Activated CD4-positive, alpha-beta T cell treated with anti-CD3 and anti-CD28 coated beads for 36 hours (primary cell): Measurements from ENCODE around the gene WHRN. TPM values are rescaled to one million over a fixed set of nuclear protein-coding genes. Genes with fewer than 3 reads are reported as not detected.

Experiments used
- ATAC-seq: fragments of 200-7000 bp; cut with Tn5 transposase; one replicate; pipeline ENCODE4 v1.10.0; 2021; ENCODE audit warnings: mild to moderate bottlenecking, moderate library complexity
- CTCF ChIA-PET: fragments of 350-600 bp; sonication (Branson Sonifier 250); formaldehyde crosslinking; loops from one replicate; lab custom pipeline; 2021; ENCODE audit warnings: antibody characterized with exemption; lab: Charles Lee
- POLR2A ChIA-PET: fragments of 350-600 bp; sonication (Branson Sonifier 250); formaldehyde crosslinking; loops from one replicate; lab custom pipeline; 2021; ENCODE audit warnings: antibody characterized with exemption, inconsistent platforms; lab: Charles Lee
- DNase-seq: peaks from one replicate; pipeline ENCODE4 v3.0.0-alpha.2; 2020
- H3K27ac Mint-ChIP-seq: one replicate; pipeline ENCODE4 v1.8.0; 2021; ENCODE audit warnings: mixed read lengths
- H3K27me3 Mint-ChIP-seq: one replicate; pipeline ENCODE4 v1.8.0; 2021; ENCODE audit warnings: mixed read lengths
- H3K36me3 Mint-ChIP-seq: one replicate; pipeline ENCODE4 v1.8.0; 2021; ENCODE audit warnings: low read depth, mixed read lengths
- H3K4me1 Mint-ChIP-seq: one replicate; pipeline ENCODE4 v1.8.0; 2021; ENCODE audit warnings: mixed read lengths
- H3K4me3 Mint-ChIP-seq: one replicate; pipeline ENCODE4 v1.8.0; 2021; ENCODE audit warnings: mild to moderate bottlenecking, moderate library complexity, mixed read lengths
- H3K9me3 Mint-ChIP-seq: one replicate; pipeline ENCODE4 v1.8.0; 2021; ENCODE audit warnings: low read depth, mixed read lengths
- intact Hi-C, 2 experiments: fragments of 100-400 bp; cut with DNase I in 1 of 2; cut with micrococcal nuclease in 1 of 2; formaldehyde crosslinking; loops; one replicate each; pipeline versions ENCODE4 v1.14.2 to v1.15.1; 2022 to 2024; cut with DNase I, micrococcal nuclease
- total RNA-seq, 2 experiments: library from RNA; stranded (reverse); gene quantifications; one replicate each; pipeline ENCODE4 v1.2.3, GENCODE V29; 2021

WHRN gene
- total RNA-seq, 2 experiments from 2014 or later: 1.9 to 2.0 TPM

GRCh38 chr9:114446036-114446435 lies 59.2 kb downstream of the WHRN start:
- Mint-ChIP-seq H3K27ac (no peak overlapping the region), H3K4me1 (peaks cover 3% of the 10 kb centered on the region), H3K36me3 (no peaks in the 10 kb centered on the region), H3K4me3 (no peak overlapping the region), H3K27me3 (no peaks in the 10 kb centered on the region), H3K9me3 (peaks cover 8% of the 10 kb centered on the region)
- DNase-seq (no peak), ATAC-seq (no peak)
- CTCF ChIA-PET: interaction anchor here (1.1 kb wide), 1 partner anchor 168 kb away, joined by 3 read pairs; no protein-coding TSS in a partner anchor
- intact Hi-C loops: no loop called here
- POLR2A ChIA-PET: no interaction called here

- POLR2A ChIA-PET: no interaction called here
- no peak for DNase-seq
- no peaks in the 10 kb centered on the region for H3K27me3 Mint-ChIP-seq
- H3K36me3 Mint-ChIP-seq: no peaks in the 10 kb centered on the region
- peaks cover 8% of the 10 kb centered on the region for H3K9me3 Mint-ChIP-seq
- intact Hi-C loops: no loop called here
- H3K27ac Mint-ChIP-seq: no peak overlapping the region
- no peak for ATAC-seq
- H3K4me3 Mint-ChIP-seq: no peak overlapping the region
- CTCF ChIA-PET: no interaction called here
- H3K4me1 Mint-ChIP-seq: peaks cover 3% of the 10 kb centered on the region
These were observed 59.7 kb downstream of the WHRN start for GRCh38 chr9:114445616-114446015.

- Mint-ChIP-seq H3K9me3 (peaks cover 8% of the 10 kb centered on the region), H3K4me1 (peaks cover 3% of the 10 kb centered on the region), H3K4me3 (no peak overlapping the region), H3K36me3 (no peaks in the 10 kb centered on the region), H3K27me3 (no peaks in the 10 kb centered on the region), H3K27ac (no peak overlapping the region)
- ChIA-PET POLR2A (no interaction called here), CTCF (interaction anchor here (0.7 kb wide), 1 partner anchor 301 kb away, joined by 3 read pairs; no protein-coding TSS in a partner anchor)
- no peak for DNase-seq
- intact Hi-C loops: no loop called here
- no peak for ATAC-seq
These were observed 63.3 kb downstream of the WHRN start for GRCh38 chr9:114442022-114442421.

GRCh38 chr9:114437401-114437893 lies 67.8 kb downstream of the WHRN start:
- no peaks in the 10 kb centered on the region for H3K36me3 Mint-ChIP-seq
- ChIA-PET CTCF (interaction anchor here (1.0 to 1.7 kb wide), 2 partner anchors 12 to 216 kb away, joined by 4 to 5 read pairs; no protein-coding TSS in a partner anchor), POLR2A (no interaction called here)
- H3K27ac Mint-ChIP-seq: no peak overlapping the region
- peaks cover 2% of the 10 kb centered on the region for H3K4me1 Mint-ChIP-seq
- intact Hi-C loops: no loop called here
- no peak for DNase-seq
- no peaks in the 10 kb centered on the region for H3K27me3 Mint-ChIP-seq
- no peak overlapping the region for H3K4me3 Mint-ChIP-seq
- no peak for ATAC-seq
- H3K9me3 Mint-ChIP-seq: no peaks in the 10 kb centered on the region

GRCh38 chr9:114434878-114435311 lies 70.4 kb downstream of the WHRN start:
- ChIA-PET POLR2A (no interaction called here), CTCF (interaction anchor here (0.8 to 2.2 kb wide), 9 partner anchors 15 to 219 kb away, joined by 3 to 16 read pairs (median 5); partner anchors contain the start of gene ATP6V1G1)
- Mint-ChIP-seq H3K4me3 (no peak overlapping the region), H3K27ac (no peak overlapping the region), H3K36me3 (no peaks in the 10 kb centered on the region), H3K4me1 (peaks cover 2% of the 10 kb centered on the region), H3K27me3 (no peaks in the 10 kb centered on the region), H3K9me3 (no peaks in the 10 kb centered on the region)
- ATAC-seq: no peak
- intact Hi-C loops: loop anchor here in 1 of 2 experiments (1.0 to 2.0 kb wide), 2 partner anchors 72 to 218 kb away; no protein-coding TSS in a partner anchor
- DNase-seq: peak; percentile 32

- Mint-ChIP-seq H3K4me3 (no peak overlapping the region), H3K36me3 (no peaks in the 10 kb centered on the region), H3K27ac (no peak overlapping the region), H3K27me3 (no peaks in the 10 kb centered on the region), H3K4me1 (peaks cover 2% of the 10 kb centered on the region), H3K9me3 (no peaks in the 10 kb centered on the region)
- peak; percentile 68 for ATAC-seq
- ChIA-PET CTCF (interaction anchor here (0.5 to 2.2 kb wide), 8 partner anchors 16 to 1195 kb away, joined by 3 to 10 read pairs (median 3); no protein-coding TSS in a partner anchor), POLR2A (no interaction called here)
- intact Hi-C loops: loop anchor here in 1 of 2 experiments (1.0 to 2.0 kb wide), 2 partner anchors 73 to 220 kb away; no protein-coding TSS in a partner anchor
- no peak for DNase-seq
These were observed 71.5 kb downstream of the WHRN start for GRCh38 chr9:114433720-114434255.

- Mint-ChIP-seq H3K4me1 (peaks cover 2% of the 10 kb centered on the region), H3K9me3 (no peaks in the 10 kb centered on the region), H3K4me3 (no peak overlapping the region), H3K36me3 (no peaks in the 10 kb centered on the region), H3K27me3 (no peaks in the 10 kb centered on the region), H3K27ac (no peak overlapping the region)
- CTCF ChIA-PET: interaction anchor here (0.6 to 0.8 kb wide), 3 partner anchors 89 to 220 kb away, joined by 3 to 6 read pairs (median 3); no protein-coding TSS in a partner anchor
- intact Hi-C loops: no loop called here
- ATAC-seq: no peak
- POLR2A ChIA-PET: no interaction called here
- DNase-seq: no peak
These were observed 72.2 kb downstream of the WHRN start for GRCh38 chr9:114433086-114433485.

GRCh38 chr9:114432323-114433067 lies 72.8 kb downstream of the WHRN start:
- DNase-seq (no peak), ATAC-seq (no peak)
- ChIA-PET CTCF (interaction anchor here (1.1 to 2.1 kb wide), 2 partner anchors 27 to 221 kb away, joined by 3 to 5 read pairs; no protein-coding TSS in a partner anchor), POLR2A (no interaction called here)
- Mint-ChIP-seq H3K4me3 (no peak overlapping the region), H3K36me3 (no peaks in the 10 kb centered on the region), H3K27me3 (no peaks in the 10 kb centered on the region), H3K27ac (no peak overlapping the region), H3K4me1 (peaks cover 2% of the 10 kb centered on the region), H3K9me3 (no peaks in the 10 kb centered on the region)
- intact Hi-C loops: no loop called here

GRCh38 chr9:114431770-114432169 lies 73.5 kb downstream of the WHRN start:
- intact Hi-C loops: no loop called here
- ChIA-PET CTCF (interaction anchor here (1.1 to 2.1 kb wide), 2 partner anchors 26 to 222 kb away, joined by 3 to 5 read pairs; no protein-coding TSS in a partner anchor), POLR2A (no interaction called here)
- no peaks in the 10 kb centered on the region for H3K36me3 Mint-ChIP-seq
- H3K9me3 Mint-ChIP-seq: no peaks in the 10 kb centered on the region
- ATAC-seq: no peak
- no peak for DNase-seq
- no peak overlapping the region for H3K27ac Mint-ChIP-seq
- no peak overlapping the region for H3K4me3 Mint-ChIP-seq
- no peaks in the 10 kb centered on the region for H3K27me3 Mint-ChIP-seq
- H3K4me1 Mint-ChIP-seq: peaks cover 2% of the 10 kb centered on the region

GRCh38 chr9:114431003-114431402 lies 74.3 kb downstream of the WHRN start:
- POLR2A ChIA-PET: no interaction called here
- no peak overlapping the region for H3K4me3 Mint-ChIP-seq

GRCh38 chr9:114430457-114430856 lies 74.8 kb downstream of the WHRN start:
- ChIA-PET CTCF (interaction anchor here (2.1 kb wide), 1 partner anchor 223 kb away, joined by 5 read pairs; no protein-coding TSS in a partner anchor), POLR2A (no interaction called here)
- no peak overlapping the region for H3K4me3 Mint-ChIP-seq
- DNase-seq: no peak
- H3K36me3 Mint-ChIP-seq: no peaks in the 10 kb centered on the region
- H3K9me3 Mint-ChIP-seq: no peaks in the 10 kb centered on the region
- peaks cover 2% of the 10 kb centered on the region for H3K4me1 Mint-ChIP-seq
- intact Hi-C loops: no loop called here
- no peaks in the 10 kb centered on the region for H3K27me3 Mint-ChIP-seq
- ATAC-seq: no peak
- H3K27ac Mint-ChIP-seq: no peak overlapping the region

More at GRCh38 chr9:114431003-114431402, 74.3 kb downstream of the WHRN start:
- intact Hi-C loops: no loop called here
- DNase-seq (no peak), ATAC-seq (no peak)
- CTCF ChIA-PET: interaction anchor here (2.1 kb wide), 1 partner anchor 222 kb away, joined by 5 read pairs; no protein-coding TSS in a partner anchor
- Mint-ChIP-seq H3K9me3 (no peaks in the 10 kb centered on the region), H3K27me3 (no peaks in the 10 kb centered on the region), H3K27ac (no peak overlapping the region), H3K4me1 (peaks cover 2% of the 10 kb centered on the region), H3K36me3 (no peaks in the 10 kb centered on the region)
